GM19193 (cell line): Measurements from ENCODE around the gene LHFPL5.

ENCODE experiments used
- POLR2A ChIP-seq: IDR thresholded peaks from 4 replicates; pipeline ENCODE4 v1.6.1; 2011; ENCODE audit not compliant: insufficient read depth, insufficient read length; ENCODE audit errors: extremely low read depth

Gene LHFPL5

GRCh38 chr6:35784200-35784599 lies 21.0 kb upstream of the LHFPL5 start:
- no peak for TF ChIP-seq POLR2A

- no peak for TF ChIP-seq POLR2A
These were observed 18.9 kb upstream of the LHFPL5 start for GRCh38 chr6:35786272-35786671.

DNA sequence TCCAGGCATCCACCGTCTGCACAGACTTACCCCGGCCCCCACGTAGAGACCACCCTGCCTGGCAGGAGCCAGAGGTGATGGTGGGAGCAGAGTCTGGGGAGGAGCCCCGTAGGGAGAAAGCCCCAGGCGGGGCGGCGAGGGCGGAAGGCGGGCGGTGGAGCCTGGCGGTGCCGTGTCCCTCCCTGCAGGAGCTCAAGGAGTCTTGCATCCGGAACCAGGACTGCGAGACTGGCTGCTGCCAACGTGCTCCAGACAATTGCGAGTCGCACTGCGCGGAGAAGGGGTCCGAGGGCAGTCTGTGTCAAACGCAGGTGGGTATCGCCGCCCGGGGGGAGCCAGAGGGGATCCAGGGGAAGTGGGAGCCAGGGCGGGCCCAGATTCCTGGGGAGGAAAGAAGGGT lies 18.3 kb upstream of the LHFPL5 start:
- TF ChIP-seq POLR2A: no peak

DNA sequence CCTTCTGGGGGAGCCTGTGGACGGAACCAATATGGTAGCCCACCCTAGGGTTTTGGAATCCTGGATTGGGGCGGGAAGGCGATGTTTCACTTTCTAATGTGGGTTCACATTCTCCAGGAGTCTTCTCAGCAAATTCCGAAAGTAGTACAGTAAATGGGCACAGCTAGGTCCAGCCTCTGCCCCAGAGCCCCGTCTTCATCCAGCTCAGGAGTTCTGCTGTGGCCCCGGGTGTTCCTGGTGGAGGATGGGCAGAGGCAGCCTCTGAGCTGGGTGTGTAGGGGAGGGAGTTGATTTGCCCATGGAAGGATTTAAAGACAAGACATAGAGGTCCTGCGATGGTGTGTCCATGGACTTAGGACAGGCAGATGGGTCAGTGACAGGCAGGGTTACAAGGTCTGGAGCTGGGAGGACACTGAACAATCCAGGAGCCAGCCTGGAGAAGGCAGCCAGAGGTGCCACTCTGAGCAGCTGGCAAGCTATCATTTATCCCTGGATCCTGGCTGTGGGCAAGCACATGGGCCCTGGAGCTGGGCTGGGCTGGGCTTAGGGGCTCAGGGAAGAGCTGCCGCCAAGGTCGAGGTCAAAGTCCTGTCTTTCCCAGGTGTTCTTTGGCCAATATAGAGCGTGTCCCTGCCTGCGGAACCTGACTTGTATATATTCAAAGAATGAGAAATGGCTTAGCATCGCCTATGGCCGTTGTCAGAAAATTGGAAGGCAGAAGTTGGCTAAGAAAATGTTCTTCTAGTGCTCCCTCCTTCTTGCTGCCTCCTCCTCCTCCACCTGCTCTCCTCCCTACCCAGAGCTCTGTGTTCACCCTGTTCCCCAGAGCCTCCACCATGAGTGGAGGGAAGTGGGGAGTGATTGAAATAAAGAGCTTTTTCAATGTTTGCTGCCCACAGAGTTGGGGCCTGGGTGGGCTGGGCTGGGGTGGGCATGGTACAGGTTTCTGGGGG lies 17.6 kb upstream of the LHFPL5 start:
- no peak for TF ChIP-seq POLR2A

- no peak for TF ChIP-seq POLR2A
These were observed 16.6 kb upstream of the LHFPL5 start for GRCh38 chr6:35788423-35788982.

GRCh38 chr6:35790683-35791082 lies 14.5 kb upstream of the LHFPL5 start:
- TF ChIP-seq POLR2A: no peak

DNA sequence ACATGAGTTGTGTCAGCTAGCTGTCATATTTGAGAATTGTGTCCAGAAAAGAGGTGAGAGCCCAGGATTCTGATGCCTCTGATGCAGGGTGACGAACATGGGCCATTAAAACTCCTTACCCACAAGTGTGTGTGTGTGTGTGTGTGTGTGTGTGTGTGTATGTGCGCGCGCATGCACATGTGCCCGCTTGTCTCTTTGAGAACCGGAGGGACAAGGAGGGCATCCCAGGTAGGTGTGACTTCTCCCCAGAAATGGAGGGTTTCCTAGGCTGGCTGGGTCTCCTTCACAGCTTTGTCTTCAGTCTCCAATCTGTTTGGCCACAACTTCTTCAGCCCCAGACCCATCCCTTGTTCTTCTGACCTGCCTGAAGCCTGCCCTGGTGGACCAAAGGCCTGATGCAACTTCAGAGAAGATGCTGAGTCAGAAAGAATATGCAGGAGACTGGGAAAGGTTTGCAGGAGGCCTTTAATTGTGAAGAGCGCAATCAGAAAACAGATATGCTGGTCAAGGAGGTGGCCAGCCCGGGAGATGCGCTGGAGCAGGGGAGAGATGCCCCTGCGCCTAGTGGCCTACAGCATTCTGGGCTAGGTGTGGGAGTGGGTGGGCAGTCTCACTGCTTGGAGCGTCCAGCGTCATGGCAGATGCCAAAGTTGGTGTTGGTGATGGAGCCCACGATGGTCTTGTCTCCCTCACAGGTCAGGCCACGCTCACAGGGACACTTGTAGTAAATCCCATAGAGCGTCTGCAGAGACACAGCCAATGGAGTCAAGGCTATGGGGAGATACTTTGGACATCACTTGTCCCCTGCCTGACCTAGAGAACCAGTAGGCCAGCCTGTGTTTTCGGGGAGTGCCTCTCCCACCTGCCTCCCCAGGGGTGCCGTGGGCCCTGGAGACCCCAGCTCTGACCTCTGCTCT lies 10.4 kb upstream of the LHFPL5 start:
- TF ChIP-seq POLR2A: no peak

GRCh38 chr6:35795453-35796071 lies 9.6 kb upstream of the LHFPL5 start:
- no peak for TF ChIP-seq POLR2A

- TF ChIP-seq POLR2A: no peak
These were observed 8.9 kb upstream of the LHFPL5 start for GRCh38 chr6:35796236-35796635.

GRCh38 chr6:35797837-35798526 lies 7.2 kb upstream of the LHFPL5 start:
- no peak for TF ChIP-seq POLR2A

DNA sequence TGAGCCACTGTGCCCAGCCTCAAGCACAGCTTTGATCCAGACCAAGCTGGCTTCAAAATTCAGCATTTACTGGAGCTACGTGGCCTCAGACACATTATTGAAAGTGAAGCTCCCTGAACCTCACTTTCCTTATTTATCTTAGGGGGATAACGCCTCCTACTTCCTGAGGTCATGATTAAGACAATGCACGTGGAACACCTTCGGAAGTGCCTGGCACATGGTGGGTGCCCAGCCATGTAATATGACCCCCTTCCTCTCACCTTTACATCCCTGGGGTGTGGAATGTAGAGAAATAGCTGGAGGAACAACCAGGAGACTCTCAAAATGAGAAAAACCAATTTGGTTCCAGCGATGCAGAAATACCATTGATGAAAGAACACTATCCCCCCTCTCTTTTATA lies 6.4 kb upstream of the LHFPL5 start:
- TF ChIP-seq POLR2A: no peak

DNA sequence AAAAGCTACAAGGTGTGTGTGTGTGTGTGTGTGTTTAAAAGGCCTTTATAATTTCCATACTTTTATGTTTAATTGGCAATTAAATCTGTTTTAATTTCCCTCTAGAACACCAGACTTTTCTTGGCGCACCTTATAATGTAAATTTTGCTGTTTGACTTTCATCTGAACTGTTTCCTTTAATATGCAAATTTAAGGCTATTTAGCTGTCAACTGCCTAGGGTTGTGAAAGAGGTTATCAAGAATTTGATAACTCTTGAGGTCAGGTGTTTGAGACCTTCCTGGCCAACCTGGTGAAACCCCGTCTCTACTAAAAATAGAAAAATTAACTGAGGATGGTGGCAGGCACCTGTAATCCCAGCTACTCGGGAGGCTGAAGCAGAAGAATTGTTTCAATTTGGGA lies 4.0 kb upstream of the LHFPL5 start:
- no peak for TF ChIP-seq POLR2A

GRCh38 chr6:35808688-35809087 lies 3.5 kb downstream of the LHFPL5 start:
- TF ChIP-seq POLR2A: no peak

DNA sequence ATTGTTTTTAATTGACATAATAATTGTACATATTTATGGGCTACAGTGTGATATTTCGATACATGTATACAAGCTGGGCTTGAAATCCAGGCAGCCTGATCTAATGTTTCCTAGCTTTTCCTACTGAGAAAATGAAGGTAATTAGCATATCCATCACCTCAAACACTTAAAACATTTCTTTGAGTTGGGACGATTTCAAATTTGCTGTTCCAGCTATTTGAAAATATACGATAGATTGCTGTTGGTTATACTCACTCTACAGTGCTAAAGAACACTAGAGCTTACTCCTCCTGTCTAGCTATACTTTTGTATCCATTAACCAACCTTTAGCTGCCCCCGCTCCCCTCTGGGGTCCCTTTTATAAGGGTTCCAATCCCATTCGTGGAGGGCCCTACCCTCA lies 4.7 kb downstream of the LHFPL5 start:
- no peak for TF ChIP-seq POLR2A
